Stimulated activated CD4-positive, alpha-beta T cell treated with anti-CD3 and anti-CD28 coated beads, TNF-alpha, amount 100 ng/mL, for 24 hours (primary cell): ENCODE measurements around the gene ADAT3.

Experiments used
- DNase-seq, 3 experiments: peaks; one replicate each; pipeline ENCODE4 v3.0.0-alpha.2; 2020; ENCODE audit warnings: low read depth in 3 of 3

ADAT3 gene

GRCh38 chr19:1956868-1957492 lies 51.8 kb downstream of the ADAT3 start:
- DNase-seq = no peak

GRCh38 chr19:1957562-1958248 lies 52.5 kb downstream of the ADAT3 start:
- no peak for DNase-seq

GRCh38 chr19:1959928-1960589 lies 54.9 kb downstream of the ADAT3 start:
- DNase-seq = no peak

GRCh38 chr19:1961000-1961883 lies 56.0 kb downstream of the ADAT3 start:
- DNase-seq = no peak

DNA sequence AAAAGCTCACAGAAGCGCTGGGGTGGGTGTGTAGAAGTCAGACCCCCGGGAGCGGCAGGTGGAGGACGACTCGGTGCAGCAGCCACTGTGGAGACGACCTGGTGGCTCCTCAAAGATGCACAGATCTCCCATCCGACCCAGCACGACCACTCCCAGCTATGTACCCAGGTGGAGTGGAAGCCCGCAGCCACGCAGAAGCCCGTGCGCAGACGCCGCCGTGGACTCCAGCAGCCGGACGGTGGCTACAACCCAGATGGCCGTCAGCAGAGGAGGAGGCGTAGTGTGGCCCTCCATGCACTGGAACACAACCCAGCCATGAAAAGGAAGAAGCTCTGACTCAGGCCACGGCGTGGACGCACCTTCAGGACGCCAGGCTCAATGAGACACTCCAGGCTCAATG lies 57.5 kb downstream of the ADAT3 start:
- no peak for DNase-seq
